GM19043 (cell line): Measurements from ENCODE around the gene ITFG1.
"Not testable (repeated sequence)": the region's sequence is repeated elsewhere in the genome, so short reads cannot be mapped to it uniquely, and the experiment has no call there.

Experiments
- ATAC-seq: cut with Tn5 transposase; IDR thresholded peaks from one replicate; pipeline ENCODE4 v1.9.1; 2021; ENCODE audit warnings: low read depth; ENCODE audit not compliant: unreplicated experiment

The ITFG1 gene

GRCh38 chr16:47180073-47180472 is 280.8 kb downstream of the ITFG1 start:
- no peak for ATAC-seq

GRCh38 chr16:47175152-47175551 is 285.7 kb downstream of the ITFG1 start:
- ATAC-seq: no peak

DNA sequence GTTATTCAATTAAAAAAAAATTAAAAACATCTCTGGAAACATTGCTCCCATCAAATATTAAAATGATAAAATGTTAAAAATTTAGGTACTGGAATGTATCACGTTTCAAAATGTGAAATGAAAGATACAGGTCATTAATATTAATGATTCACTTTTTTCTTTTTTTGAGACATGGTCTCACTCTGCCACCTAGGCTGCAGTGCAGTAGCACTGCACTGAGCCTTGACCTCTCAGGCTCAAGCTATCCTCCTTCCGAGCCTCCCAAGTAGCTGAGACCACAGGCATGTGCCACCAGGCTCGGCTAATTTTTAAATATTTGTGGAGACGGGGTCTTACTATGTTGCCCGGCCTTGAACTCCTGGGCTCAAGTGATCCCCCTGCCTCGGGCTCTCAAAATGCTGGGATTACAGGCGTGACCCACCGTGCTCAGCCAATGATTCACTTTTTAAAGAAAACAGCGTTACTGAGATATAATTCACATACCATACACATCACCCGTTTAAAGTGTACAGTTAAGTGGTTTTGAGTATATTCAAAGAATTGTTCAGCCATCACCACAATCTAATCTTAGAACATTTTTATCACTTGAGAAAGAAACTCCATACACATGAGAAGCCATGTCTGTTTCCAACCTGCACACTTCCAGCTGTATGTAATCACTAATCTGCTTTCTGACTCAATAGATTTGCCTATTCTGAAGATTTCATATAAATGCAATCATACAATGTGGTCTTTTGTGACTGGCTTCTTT is 298.0 kb downstream of the ITFG1 start:
- no peak for ATAC-seq

- ATAC-seq: no peak
Measured at GRCh38 chr16:47161464-47161863, 299.4 kb downstream of the ITFG1 start.

DNA sequence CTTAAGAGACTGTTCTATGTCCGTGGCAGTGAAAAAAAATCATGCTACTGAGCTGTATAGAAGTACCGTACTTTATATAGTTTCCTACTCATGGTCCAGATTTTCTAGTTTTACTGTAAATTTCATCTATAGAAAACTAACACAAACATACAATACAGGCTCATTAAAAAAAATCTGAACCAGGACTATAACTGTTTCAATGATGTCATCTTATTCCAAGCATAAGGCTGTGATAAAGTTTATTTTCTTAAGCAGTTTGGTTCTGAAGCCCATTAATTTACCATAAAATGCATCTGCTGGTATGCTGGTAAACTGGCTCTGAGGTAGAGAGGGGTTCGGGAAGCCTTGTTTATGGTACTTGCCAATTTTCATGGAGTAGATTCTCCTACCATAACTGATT is 300.4 kb downstream of the ITFG1 start:
- ATAC-seq: no peak

DNA sequence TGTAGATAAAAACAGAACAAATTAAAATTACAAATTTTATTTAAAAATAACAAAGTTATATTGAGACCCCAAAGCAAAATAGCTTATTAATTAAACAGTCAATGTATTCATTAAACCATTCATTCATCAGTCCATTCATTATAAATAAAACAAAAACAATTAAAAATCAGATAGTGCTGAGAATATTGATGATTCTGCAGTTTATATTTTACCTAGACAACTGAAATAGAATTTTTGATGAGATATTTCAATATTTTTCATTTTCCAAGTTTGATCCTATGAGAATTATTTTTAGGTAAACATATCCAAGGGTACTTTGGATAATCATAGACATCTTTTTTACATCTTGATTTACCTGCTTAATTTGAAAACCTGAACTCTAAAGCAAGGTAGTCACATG is 301.9 kb downstream of the ITFG1 start:
- ATAC-seq: no peak

- no peak for ATAC-seq
Measured at GRCh38 chr16:47156680-47157215, 304.1 kb downstream of the ITFG1 start.

- not testable (repeated sequence) for ATAC-seq
Measured at GRCh38 chr16:47152501-47152900, 308.4 kb downstream of the ITFG1 start.

DNA sequence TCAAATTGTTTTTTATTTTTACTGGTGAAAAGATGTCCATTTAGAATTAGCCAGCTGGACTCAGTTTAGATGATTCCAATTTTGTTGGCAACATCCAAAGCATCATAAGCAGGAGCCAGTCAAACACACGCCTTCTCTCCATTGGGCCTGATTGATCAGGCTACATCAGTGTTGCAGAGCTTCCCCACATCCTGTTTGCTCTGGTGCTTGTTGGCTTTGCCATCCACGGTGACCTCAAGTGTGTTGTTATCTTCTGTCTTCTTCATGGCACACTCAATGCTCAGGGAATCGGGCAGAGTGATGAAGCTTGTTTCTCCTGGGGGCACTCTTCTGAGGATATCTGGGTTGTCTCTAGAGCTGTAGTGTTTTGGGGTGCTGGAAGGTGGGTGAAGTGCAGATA is 310.8 kb downstream of the ITFG1 start:
- ATAC-seq: no peak

GRCh38 chr16:47144559-47144877 is 316.3 kb downstream of the ITFG1 start:
- no peak for ATAC-seq

- peak; percentile 41 for ATAC-seq
Measured at GRCh38 chr16:47143677-47144558, 316.9 kb downstream of the ITFG1 start, which contains the start of gene NETO2. TSS of gene NETO2 (minus strand) at chr16:47143945. CDS start at chr16:47143612, 333 bp downstream.

- peak; percentile 54 for ATAC-seq
Measured at GRCh38 chr16:47142821-47143676, 317.8 kb downstream of the ITFG1 start.

GRCh38 chr16:47142486-47142820 is 318.4 kb downstream of the ITFG1 start:
- ATAC-seq: no peak

GRCh38 chr16:47141773-47142485 is 318.9 kb downstream of the ITFG1 start:
- ATAC-seq: peak; percentile 52

GRCh38 chr16:47140686-47141085 is 320.2 kb downstream of the ITFG1 start:
- no peak for ATAC-seq

- ATAC-seq: no peak
Measured at GRCh38 chr16:47139561-47140185, 321.2 kb downstream of the ITFG1 start.

DNA sequence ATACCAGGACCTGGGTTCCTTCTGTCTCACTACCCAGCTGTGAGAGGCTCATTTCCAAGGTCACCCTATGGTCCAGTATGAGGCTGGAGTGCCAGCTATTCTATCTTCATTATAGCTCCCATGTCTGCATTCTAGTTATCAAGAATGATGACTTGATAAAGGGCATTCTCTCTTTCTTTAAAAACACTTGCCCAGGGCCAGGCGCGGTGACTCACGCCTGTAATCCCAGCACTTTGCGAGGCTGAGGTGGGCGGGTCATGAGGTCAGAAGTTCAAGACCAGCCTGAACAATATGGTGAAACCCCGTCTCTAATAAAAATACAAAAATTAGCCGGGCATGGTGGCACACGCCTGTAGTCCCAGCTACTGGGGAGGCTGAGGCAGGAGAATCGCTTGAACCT is 322.9 kb downstream of the ITFG1 start:
- ATAC-seq: not testable (repeated sequence)

DNA sequence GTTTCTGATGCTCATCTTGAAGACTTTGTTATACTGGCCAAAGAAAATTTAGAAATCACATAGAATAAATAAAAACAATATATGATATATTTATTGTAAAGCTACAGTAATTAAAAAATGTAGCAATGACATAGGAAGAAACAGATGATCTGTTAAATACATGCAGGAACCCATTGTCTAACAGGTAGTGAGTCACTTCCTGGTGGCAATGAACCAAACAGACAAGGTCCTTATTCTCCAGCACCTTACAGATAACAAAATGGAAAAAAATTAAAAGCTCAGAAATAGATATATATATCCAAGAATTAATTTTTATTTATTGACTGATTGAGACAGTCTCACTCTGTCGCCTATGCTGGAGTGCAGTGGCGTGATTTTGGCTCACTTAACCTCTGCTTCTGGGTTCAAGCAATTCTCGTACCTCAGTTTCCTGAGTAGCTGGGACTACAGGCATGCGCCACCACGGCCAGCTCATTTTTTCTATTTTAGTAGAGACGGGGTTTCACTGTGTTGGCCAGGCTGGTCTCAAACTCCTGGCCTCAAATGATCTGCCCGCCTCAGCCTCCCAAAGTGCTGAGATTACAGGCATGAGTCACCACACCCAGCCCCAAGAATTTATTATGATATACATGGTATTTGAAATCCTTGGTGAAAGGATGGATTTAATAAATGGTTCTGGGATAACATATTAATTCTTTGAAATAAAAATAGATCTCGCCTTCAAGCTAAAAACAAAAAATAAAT is 324.6 kb downstream of the ITFG1 start:
- ATAC-seq: no peak

DNA sequence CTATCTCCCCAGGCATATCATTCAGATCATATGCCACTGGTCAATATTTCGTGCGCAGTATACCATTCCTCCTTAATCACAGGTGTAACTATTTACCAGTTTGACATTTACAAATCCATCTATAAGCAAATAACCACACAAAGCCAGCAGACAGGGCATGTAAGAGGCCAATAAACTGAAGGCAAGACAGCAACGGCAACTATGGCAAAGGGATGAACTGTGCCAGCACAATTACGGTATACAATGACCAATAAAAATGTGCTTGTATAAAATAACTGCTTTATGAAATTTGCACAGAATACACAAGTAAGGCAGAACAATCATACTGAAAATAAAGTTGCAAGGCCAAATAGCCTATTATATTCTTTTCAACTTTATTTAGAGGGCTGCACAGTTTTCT is 326.3 kb downstream of the ITFG1 start:
- ATAC-seq: no peak
